ENCODE results near the gene FAM193A.
"Not testable (repeated sequence)": the region's sequence is repeated elsewhere in the genome, so short reads cannot be mapped to it uniquely, and the experiment has no call there.

The FAM193A gene

GRCh38 chr4:2648159-2648814 lies 111.8 kb downstream of the FAM193A start:
- no peak for DNase-seq (ENCODE audit: low read depth in 2 of 3, low spot score in 1 of 3)

GRCh38 chr4:2649604-2650114 lies 113.2 kb downstream of the FAM193A start:
- DNase-seq (ENCODE audit: low read depth in 2 of 3, low spot score in 1 of 3): no peak

GRCh38 chr4:2650276-2650675 lies 113.8 kb downstream of the FAM193A start:
- DNase-seq (ENCODE audit: low read depth in 2 of 3, low spot score in 1 of 3): no peak

- no peak for DNase-seq (ENCODE audit: low read depth in 2 of 3, low spot score in 1 of 3)
These were observed 115.1 kb downstream of the FAM193A start for GRCh38 chr4:2651546-2651945.

GRCh38 chr4:2651998-2652397 lies 115.6 kb downstream of the FAM193A start:
- DNase-seq (ENCODE audit: low read depth in 2 of 3, low spot score in 1 of 3): no peak

- no peak for DNase-seq (ENCODE audit: low read depth in 2 of 3, low spot score in 1 of 3)
These were observed 116.1 kb downstream of the FAM193A start for GRCh38 chr4:2652415-2653160.

- DNase-seq (ENCODE audit: low read depth in 2 of 3, low spot score in 1 of 3): no peak
These were observed 124.3 kb downstream of the FAM193A start for GRCh38 chr4:2660596-2661211.

GRCh38 chr4:2662598-2662997 lies 126.2 kb downstream of the FAM193A start:
- DNase-seq (ENCODE audit: low read depth in 2 of 3, low spot score in 1 of 3): no peak

GRCh38 chr4:2663275-2663674 lies 126.8 kb downstream of the FAM193A start:
- no peak for DNase-seq (ENCODE audit: low read depth in 2 of 3, low spot score in 1 of 3)

GRCh38 chr4:2666722-2667247 lies 130.3 kb downstream of the FAM193A start:
- no peak for DNase-seq (ENCODE audit: low read depth in 2 of 3, low spot score in 1 of 3)

GRCh38 chr4:2667428-2667827 lies 131.0 kb downstream of the FAM193A start:
- no peak for DNase-seq (ENCODE audit: low read depth in 2 of 3, low spot score in 1 of 3)

- DNase-seq (ENCODE audit: low read depth in 2 of 3, low spot score in 1 of 3): no peak
These were observed 134.9 kb downstream of the FAM193A start for GRCh38 chr4:2671267-2671895.

- DNase-seq (ENCODE audit: low read depth in 2 of 3, low spot score in 1 of 3): no peak
These were observed 135.6 kb downstream of the FAM193A start for GRCh38 chr4:2672082-2672481.

- no peak for DNase-seq (ENCODE audit: low read depth in 2 of 3, low spot score in 1 of 3)
These were observed 136.3 kb downstream of the FAM193A start for GRCh38 chr4:2672700-2673099.

GRCh38 chr4:2673157-2673556 lies 136.7 kb downstream of the FAM193A start:
- DNase-seq (ENCODE audit: low read depth in 2 of 3, low spot score in 1 of 3): no peak

GRCh38 chr4:2679762-2680161 lies 143.3 kb downstream of the FAM193A start:
- DNase-seq (ENCODE audit: low read depth in 2 of 3, low spot score in 1 of 3): not testable (repeated sequence)

GRCh38 chr4:2684486-2684885 lies 148.0 kb downstream of the FAM193A start:
- no peak for DNase-seq (ENCODE audit: low read depth in 2 of 3, low spot score in 1 of 3)

GRCh38 chr4:2685541-2685940 lies 149.1 kb downstream of the FAM193A start:
- no peak for DNase-seq (ENCODE audit: low read depth in 2 of 3, low spot score in 1 of 3)

- DNase-seq (ENCODE audit: low read depth in 2 of 3, low spot score in 1 of 3): no peak
These were observed 150.2 kb downstream of the FAM193A start for GRCh38 chr4:2686379-2687265.

- DNase-seq (ENCODE audit: low read depth in 2 of 3, low spot score in 1 of 3): no peak
These were observed 151.8 kb downstream of the FAM193A start for GRCh38 chr4:2688281-2688680.

All from stimulated activated CD4-positive, alpha-beta T cell treated with anti-CD3 and anti-CD28 coated beads, Interleukin-12 subunit alpha, Interleukin-12 subunit beta, amount 100 ng/mL, for 48 hours (primary cell).